Ishikawa (cell line): Measurements from ENCODE around the gene IER5.

Source experiments
- CREB1 ChIP-seq: IDR thresholded peaks from 2 replicates; pipeline ENCODE4 v1.6.1; 2012; ENCODE audit warnings: low read depth
- EGR1 ChIP-seq: IDR thresholded peaks from 2 replicates; pipeline ENCODE4 v1.6.1; 2012
- EP300 ChIP-seq: IDR thresholded peaks from 2 replicates; pipeline ENCODE4 v1.6.1; 2012; ENCODE audit warnings: borderline replicate concordance
- NFIC ChIP-seq: IDR thresholded peaks from 2 replicates; pipeline ENCODE4 v1.6.1; 2012
- RAD21 ChIP-seq: IDR thresholded peaks from 2 replicates; pipeline ENCODE4 v1.6.1; 2012; ENCODE audit warnings: low read depth
- REST ChIP-seq: IDR thresholded peaks from 2 replicates; pipeline ENCODE4 v1.6.1; 2012; ENCODE audit warnings: low read depth, mild to moderate bottlenecking
- TCF12 ChIP-seq: IDR thresholded peaks from 2 replicates; pipeline ENCODE4 v1.6.1; 2012; ENCODE audit warnings: low read depth
- TF ChIP-seq, protein P1 (sequence below): IDR thresholded peaks from 2 replicates; pipeline ENCODE4 v1.6.1; 2012

DNA sequence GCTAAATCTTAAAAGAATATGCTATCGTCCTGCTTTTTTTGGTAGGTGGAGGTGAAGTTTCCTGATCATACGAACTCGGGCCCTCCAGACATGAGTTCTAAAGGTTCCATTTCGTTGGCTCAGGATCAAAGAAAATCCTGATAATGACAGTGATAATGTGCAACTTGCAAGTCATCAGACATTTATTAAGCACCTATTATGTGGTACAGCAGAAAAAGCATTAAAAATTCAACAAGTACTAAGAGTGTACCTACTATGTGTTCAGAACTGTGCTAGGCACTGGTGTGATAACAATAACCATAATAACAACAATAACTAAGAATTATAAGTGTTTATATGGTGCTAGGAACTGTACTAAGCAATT is 3.9 kb upstream of the IER5 start:
- no peak for TF ChIP-seq RAD21
- TF ChIP-seq EP300: no peak
- TF ChIP-seq CREB1: no peak
- TF ChIP-seq TCF12: no peak
- TF ChIP-seq NFIC: no peak
- no peak for TF ChIP-seq EGR1
- TF ChIP-seq, protein P1, sequence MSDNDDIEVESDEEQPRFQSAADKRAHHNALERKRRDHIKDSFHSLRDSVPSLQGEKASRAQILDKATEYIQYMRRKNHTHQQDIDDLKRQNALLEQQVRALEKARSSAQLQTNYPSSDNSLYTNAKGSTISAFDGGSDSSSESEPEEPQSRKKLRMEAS: no peak
- TF ChIP-seq REST: no peak
